ENCODE data around the gene EEF2K.
"Not testable (repeated sequence)": the region's sequence is repeated elsewhere in the genome, so short reads cannot be mapped to it uniquely, and the experiment has no call there.

The EEF2K gene

GRCh38 chr16:22206013-22206841 lies at the start of gene EEF2K:
Gene EEF2K, plus strand, starts transcription at chr16:22206278. Its CDS starts 19,452 bp downstream, at chr16:22225730.
- peak; percentile 94 for DNase-seq

GRCh38 chr16:22161401-22161800 lies 44.7 kb upstream of the EEF2K start:
- no peak for DNase-seq

GRCh38 chr16:22161999-22162655 lies 44.0 kb upstream of the EEF2K start, which contains the start of gene SDR42E2:
Gene SDR42E2, plus strand, starts transcription at chr16:22162506. Its CDS starts 3,077 bp downstream, at chr16:22165583.
- DNase-seq = no peak

GRCh38 chr16:22162656-22163009 lies 43.4 kb upstream of the EEF2K start:
- no peak for DNase-seq

- DNase-seq = no peak
Measured at GRCh38 chr16:22163806-22164205, 42.3 kb upstream of the EEF2K start.

- DNase-seq = no peak
Measured at GRCh38 chr16:22164482-22164881, 41.6 kb upstream of the EEF2K start.

GRCh38 chr16:22165508-22166285 lies 40.4 kb upstream of the EEF2K start:
- DNase-seq = no peak

GRCh38 chr16:22171953-22172352 lies 34.1 kb upstream of the EEF2K start:
- no peak for DNase-seq

- not testable (repeated sequence) for DNase-seq
Measured at GRCh38 chr16:22172642-22173041, 33.4 kb upstream of the EEF2K start.

- DNase-seq = no peak
Measured at GRCh38 chr16:22174642-22175041, 31.4 kb upstream of the EEF2K start.

GRCh38 chr16:22177968-22178930 lies 27.8 kb upstream of the EEF2K start:
- no peak for DNase-seq

- DNase-seq = no peak
Measured at GRCh38 chr16:22181426-22181825, 24.7 kb upstream of the EEF2K start.

- DNase-seq = no peak
Measured at GRCh38 chr16:22181843-22182242, 24.2 kb upstream of the EEF2K start.

GRCh38 chr16:22183335-22183734 lies 22.7 kb upstream of the EEF2K start:
- no peak for DNase-seq

- DNase-seq = no peak
Measured at GRCh38 chr16:22183901-22184614, 22.0 kb upstream of the EEF2K start.

- no peak for DNase-seq
Measured at GRCh38 chr16:22184615-22184968, 21.5 kb upstream of the EEF2K start.

- no peak for DNase-seq
Measured at GRCh38 chr16:22186517-22186916, 19.6 kb upstream of the EEF2K start.

- no peak for DNase-seq
Measured at GRCh38 chr16:22188267-22188594, 17.8 kb upstream of the EEF2K start.

GRCh38 chr16:22188595-22189442 lies 17.3 kb upstream of the EEF2K start:
- DNase-seq = peak; percentile 92

GRCh38 chr16:22189473-22190080 lies 16.5 kb upstream of the EEF2K start:
- no peak for DNase-seq
